H9 (cell line): Measurements from ENCODE around the gene SRPK1. TPM values are rescaled to one million over a fixed set of nuclear protein-coding genes. Genes with fewer than 3 reads are reported as not detected.

Experiments used
- DNase-seq: peaks from one replicate; pipeline ENCODE4 v3.0.0-alpha.2; 2017
- H2AFZ ChIP-seq: one replicate; pipeline ENCODE4 v1.6.1; 2013; ENCODE audit warnings: mild to moderate bottlenecking, low read length, control low read depth, moderate library complexity
- H2AK5ac ChIP-seq: 2 replicates; pipeline ENCODE4 v1.6.1; 2013; ENCODE audit warnings: low read length, control low read depth, mixed read lengths; ENCODE audit not compliant: insufficient read length
- H2BK120ac ChIP-seq: one replicate; pipeline ENCODE4 v1.6.1; 2013; ENCODE audit warnings: low read depth, mild to moderate bottlenecking, low read length, control low read depth, inconsistent platforms; ENCODE audit not compliant: poor library complexity, severe bottlenecking
- H2BK12ac ChIP-seq: 2 replicates; pipeline ENCODE4 v1.6.1; 2013; ENCODE audit warnings: low read length, control low read depth, mixed read lengths, low read depth; ENCODE audit not compliant: insufficient read length
- H2BK15ac ChIP-seq: 2 replicates; pipeline ENCODE4 v1.6.1; 2013; ENCODE audit warnings: low read depth, low read length, control low read depth
- H2BK20ac ChIP-seq: one replicate; pipeline ENCODE4 v1.6.1; 2013; ENCODE audit warnings: low read depth, mild to moderate bottlenecking, low read length, control low read depth, inconsistent platforms; ENCODE audit not compliant: poor library complexity, severe bottlenecking
- H2BK5ac ChIP-seq: 2 replicates; pipeline ENCODE4 v1.6.1; 2013; ENCODE audit warnings: low read length, control low read depth, mixed read lengths; ENCODE audit not compliant: insufficient read length
- H3K14ac ChIP-seq: 2 replicates; pipeline ENCODE4 v1.6.1; 2013; ENCODE audit warnings: low read length, control low read depth; ENCODE audit not compliant: insufficient read depth
- H3K18ac ChIP-seq: 2 replicates; pipeline ENCODE4 v1.6.1; 2013; ENCODE audit warnings: low read depth, mild to moderate bottlenecking, mixed read lengths, low read length, control low read depth; ENCODE audit not compliant: insufficient read length
- H3K23ac ChIP-seq: 2 replicates; pipeline ENCODE4 v1.6.1; 2013; ENCODE audit warnings: low read length, control low read depth, mixed read lengths, low read depth; ENCODE audit not compliant: insufficient read length
- H3K23me2 ChIP-seq: 2 replicates; pipeline ENCODE4 v1.6.1; 2013; ENCODE audit warnings: low read depth, mild to moderate bottlenecking, mixed read lengths, low read length, control low read depth; ENCODE audit not compliant: insufficient read length, poor library complexity, severe bottlenecking
- H3K27ac ChIP-seq: 2 replicates; pipeline ENCODE4 v1.5.1; 2013; ENCODE audit warnings: low read length, control low read depth, mixed read lengths, low read depth; ENCODE audit not compliant: insufficient read length
- H3K27me3 ChIP-seq: 2 replicates; pipeline ENCODE4 v1.6.1; 2013; ENCODE audit warnings: low read length, control low read depth, inconsistent platforms; ENCODE audit not compliant: insufficient read depth
- H3K4ac ChIP-seq: 2 replicates; pipeline ENCODE4 v1.6.1; 2013; ENCODE audit warnings: low read depth, mild to moderate bottlenecking, control low read depth, inconsistent platforms, low read length, moderate library complexity
- H3K4me1 ChIP-seq: 2 replicates; pipeline ENCODE4 v1.6.1; 2013; ENCODE audit warnings: low read length, control low read depth, inconsistent platforms; ENCODE audit not compliant: insufficient read depth
- H3K4me2 ChIP-seq: 2 replicates; pipeline ENCODE4 v1.6.1; 2013; ENCODE audit warnings: low read length, control low read depth, mixed read lengths; ENCODE audit not compliant: insufficient read length, insufficient read depth
- H3K56ac ChIP-seq: 2 replicates; pipeline ENCODE4 v1.6.1; 2013; ENCODE audit warnings: low read depth, mild to moderate bottlenecking, mixed read lengths, low read length, control low read depth; ENCODE audit not compliant: insufficient read length
- H3K79me1 ChIP-seq: 2 replicates; pipeline ENCODE4 v1.6.1; 2013; ENCODE audit warnings: low read depth, mild to moderate bottlenecking, moderate library complexity, low read length, control low read depth, inconsistent platforms; ENCODE audit not compliant: insufficient read depth, poor library complexity, severe bottlenecking
- H3K79me2 ChIP-seq: 2 replicates; pipeline ENCODE4 v1.6.1; 2013; ENCODE audit warnings: low read length, control low read depth, inconsistent platforms; ENCODE audit not compliant: insufficient read depth
- H3K9ac ChIP-seq: 2 replicates; pipeline ENCODE4 v1.6.1; 2013; ENCODE audit warnings: low read length, control low read depth, mixed read lengths; ENCODE audit not compliant: insufficient read length; ENCODE audit errors: extremely low read depth
- H3K9me3 ChIP-seq: one replicate; pipeline ENCODE4 v1.6.1; 2013; ENCODE audit warnings: low read depth, low read length, inconsistent platforms; ENCODE audit not compliant: control insufficient read depth
- H3T11ph ChIP-seq: one replicate; pipeline ENCODE4 v1.6.1; 2013; ENCODE audit warnings: mild to moderate bottlenecking, low read length, control low read depth, inconsistent platforms
- H4K20me1 ChIP-seq: one replicate; pipeline ENCODE4 v1.6.1; 2013; ENCODE audit not compliant: control insufficient read depth, insufficient read length, insufficient read depth
- H4K5ac ChIP-seq: 2 replicates; pipeline ENCODE4 v1.6.1; 2013; ENCODE audit warnings: low read depth, mild to moderate bottlenecking, mixed read lengths, low read length, control low read depth; ENCODE audit not compliant: insufficient read length
- H4K8ac ChIP-seq: replicated peaks from 2 replicates; pipeline ENCODE4 v1.6.1; 2013; ENCODE audit warnings: low read length, control low read depth, mixed read lengths, low read depth; ENCODE audit not compliant: insufficient read length
- H4K91ac ChIP-seq: 2 replicates; pipeline ENCODE4 v1.6.1; 2013; ENCODE audit warnings: low read depth, mild to moderate bottlenecking, moderate library complexity, mixed read lengths, low read length, control low read depth; ENCODE audit not compliant: insufficient read length
- H3K27ac Mint-ChIP-seq, 3 experiments: 2 replicates in 2 of 3; 3 replicates in 1 of 3; pipeline ENCODE4 v1.8.0; 2020 to 2021; ENCODE audit warnings: mixed read lengths in 3 of 3, mild to moderate bottlenecking in 1 of 3, moderate library complexity in 1 of 3
- H3K27me3 Mint-ChIP-seq: 2 replicates; pipeline ENCODE4 v1.8.0; 2021; ENCODE audit warnings: low read depth, mild to moderate bottlenecking, moderate library complexity, mixed read lengths
- H3K36me3 Mint-ChIP-seq, 3 experiments: 2 replicates in 2 of 3; 3 replicates in 1 of 3; pipeline ENCODE4 v1.8.0; 2020 to 2021; ENCODE audit warnings: low read depth in 3 of 3, mixed read lengths in 3 of 3; ENCODE audit not compliant: insufficient read depth in 1 of 3
- H3K4me1 Mint-ChIP-seq, 2 experiments: 2 replicates each; pipeline ENCODE4 v1.8.0; 2020; ENCODE audit warnings: mixed read lengths in 2 of 2
- H3K4me3 Mint-ChIP-seq, 2 experiments: 2 replicates in 1 of 2; 3 replicates in 1 of 2; pipeline ENCODE4 v1.8.0; 2020 to 2021; ENCODE audit warnings: mild to moderate bottlenecking in 2 of 2, mixed read lengths in 2 of 2, moderate library complexity in 1 of 2
- H3K9me3 Mint-ChIP-seq, 2 experiments: 2 replicates in 1 of 2; 3 replicates in 1 of 2; pipeline ENCODE4 v1.8.0; 2020; ENCODE audit warnings: mild to moderate bottlenecking in 2 of 2, mixed read lengths in 2 of 2, moderate library complexity in 1 of 2
- WGBS: extraction: QIAGEN DNeasy Blood & Tissue Kit; methylation state at CpG from one replicate; pipeline ENCODE4 v1.1.7; 2013; ENCODE audit warnings: missing lambda C conversion rate, low lambda C conversion rate, mixed read lengths; ENCODE audit not compliant: insufficient read length; ENCODE audit errors: extremely low coverage; 5-methylcytosine and 5-hydroxymethylcytosine counted together
- total RNA-seq: library from RNA; stranded (reverse); gene quantifications from 2 replicates; pipeline ENCODE4 v1.2.1, GENCODE V29; 2021
- TF ChIP-seq, protein P1 (sequence below): fragments of 200-600 bp; sonication (generic); conservative IDR thresholded peaks from 3 replicates; pipeline ENCODE4 v1.8.0; 2021; ENCODE audit warnings: antibody characterized with exemption, mild to moderate bottlenecking

The SRPK1 gene
- total RNA-seq, 1 experiment from 2014 or later, result 93.2 TPM

DNA sequence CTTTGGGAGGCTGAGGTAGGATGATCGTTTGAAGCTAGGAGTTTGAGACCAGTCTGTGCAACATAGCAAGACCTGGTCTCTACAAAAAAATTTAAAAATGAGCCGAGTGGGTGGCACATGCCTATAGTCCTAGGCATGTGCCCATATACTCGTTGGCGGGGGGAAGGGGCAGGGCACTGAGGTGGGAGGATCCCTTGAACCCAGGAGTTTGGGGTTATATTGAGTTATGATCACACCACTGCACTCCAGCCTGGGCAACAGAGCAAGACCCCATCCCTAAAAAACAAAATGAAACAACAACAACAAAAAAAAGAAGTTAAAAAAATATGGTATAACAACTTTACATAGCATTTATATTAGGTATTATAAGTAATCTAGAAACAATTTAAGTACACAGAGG, 67.9 kb downstream of the SRPK1 start:
- Histone ChIP-seq H2AK5ac (no peak overlapping the region), H4K91ac (no peak overlapping the region), H2BK5ac (no peak overlapping the region), H3K27ac (no peak overlapping the region), H2BK20ac (no peak overlapping the region), H3K79me1 (no peaks in the 10 kb centered on the region), H2BK15ac (no peak overlapping the region), H3K4me2 (no peak overlapping the region), H4K8ac (no peak overlapping the region), H3K18ac (no peak overlapping the region), H2BK12ac (no peak overlapping the region), H3K4me1 (no peaks in the 10 kb centered on the region), H3K23ac (no peak overlapping the region), H3K14ac (no peak overlapping the region), H3K27me3 (no peaks in the 10 kb centered on the region), H3K79me2 (no peaks in the 10 kb centered on the region), H3K4ac (no peak overlapping the region), H4K20me1 (no peaks in the 10 kb centered on the region), H2AFZ (no peak overlapping the region), H3K23me2 (no peaks in the 10 kb centered on the region), H3K9me3 (no peaks in the 10 kb centered on the region), H3K9ac (no peak overlapping the region), H3K56ac (no peak overlapping the region), H3T11ph (no peak overlapping the region), H4K5ac (no peak overlapping the region), H2BK120ac (no peak overlapping the region)
- Mint-ChIP-seq H3K9me3 (peaks cover 5 to 6% of the 10 kb centered on the region in 2 experiments; a peak in 4 of 5 replicates), H3K27ac (peak overlapping the region in 2 of 3 experiments; percentile 34 to 72; a peak in 3 of 7 replicates), H3K4me1 (peaks cover 3 to 10% of the 10 kb centered on the region in 2 experiments), H3K36me3 (peaks cover 67 to 94% (median 89%) of the 10 kb centered on the region in 3 experiments), H3K4me3 (no peak overlapping the region), H3K27me3 (no peaks in the 10 kb centered on the region)
- no CpG with 5 or more reads among the region's 4 CpGs for WGBS
- DNase-seq, result no peak
- TF ChIP-seq, protein P1, sequence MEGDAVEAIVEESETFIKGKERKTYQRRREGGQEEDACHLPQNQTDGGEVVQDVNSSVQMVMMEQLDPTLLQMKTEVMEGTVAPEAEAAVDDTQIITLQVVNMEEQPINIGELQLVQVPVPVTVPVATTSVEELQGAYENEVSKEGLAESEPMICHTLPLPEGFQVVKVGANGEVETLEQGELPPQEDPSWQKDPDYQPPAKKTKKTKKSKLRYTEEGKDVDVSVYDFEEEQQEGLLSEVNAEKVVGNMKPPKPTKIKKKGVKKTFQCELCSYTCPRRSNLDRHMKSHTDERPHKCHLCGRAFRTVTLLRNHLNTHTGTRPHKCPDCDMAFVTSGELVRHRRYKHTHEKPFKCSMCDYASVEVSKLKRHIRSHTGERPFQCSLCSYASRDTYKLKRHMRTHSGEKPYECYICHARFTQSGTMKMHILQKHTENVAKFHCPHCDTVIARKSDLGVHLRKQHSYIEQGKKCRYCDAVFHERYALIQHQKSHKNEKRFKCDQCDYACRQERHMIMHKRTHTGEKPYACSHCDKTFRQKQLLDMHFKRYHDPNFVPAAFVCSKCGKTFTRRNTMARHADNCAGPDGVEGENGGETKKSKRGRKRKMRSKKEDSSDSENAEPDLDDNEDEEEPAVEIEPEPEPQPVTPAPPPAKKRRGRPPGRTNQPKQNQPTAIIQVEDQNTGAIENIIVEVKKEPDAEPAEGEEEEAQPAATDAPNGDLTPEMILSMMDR, result no peak
